Upper lobe of left lung (tissue), 4 donors: Measurements from ENCODE around the gene CACNB3.
"Not testable (repeated sequence)": the region's sequence is repeated elsewhere in the genome, so short reads cannot be mapped to it uniquely, and the experiment has no call there.

Experiments
- CTCF ChIP-seq, 6 experiments: fragments of 450-650 bp in 4 of 6; fragments of 200-600 bp in 2 of 6; sonication (generic) in 2 of 6; IDR thresholded peaks; one replicate each; pipeline ENCODE4 v1.5.1; 2016 to 2019; ENCODE audit warnings: antibody characterized with exemption in 6 of 6
- EP300 ChIP-seq, 4 donors: sonication (generic); formaldehyde crosslinking; IDR thresholded peaks; one replicate each; pipeline ENCODE4 v1.5.1; 2017; ENCODE audit warnings: antibody characterized with exemption in 4 of 4, control low read depth in 2 of 4
- POLR2A ChIP-seq, 4 donors: fragments of 450-650 bp; IDR thresholded peaks; one replicate each; pipeline ENCODE4 v1.5.1; 2016 to 2017; ENCODE audit warnings: antibody characterized with exemption in 4 of 4, mild to moderate bottlenecking in 2 of 4
- POLR2AphosphoS5 ChIP-seq, 2 donors: sonication (generic); formaldehyde crosslinking; IDR thresholded peaks; one replicate each; pipeline ENCODE4 v1.5.1; 2017; ENCODE audit warnings: antibody characterized with exemption in 2 of 2

GRCh38 chr12:48842021-48842420 lies 23.7 kb downstream of the CACNB3 start:
- TF ChIP-seq POLR2A, EP300, CTCF, POLR2AphosphoS5 (IDR thresholded peaks at IDR 0.05): not testable (repeated sequence)
